Right renal cortex interstitium (tissue), 3 donors: ENCODE measurements around the gene CTBP2. TPM values are rescaled to one million over a fixed set of nuclear protein-coding genes. Genes with fewer than 3 reads are reported as not detected.

Experiments
- DNase-seq, 3 donors: peaks; one replicate each; pipeline ENCODE4 v3.0.0-alpha.2; 2013; ENCODE audit warnings: low read depth in 3 of 3, low spot score in 2 of 3
- polyA plus RNA-seq, 3 donors: library from polyadenylated mRNA; unstranded; fragments of 120-200 nt; gene quantifications; one replicate each; pipeline ENCODE4 v1.2.1, GENCODE V29; 2013; ENCODE audit not compliant: insufficient read length in 3 of 3

The CTBP2 gene
- polyA plus RNA-seq, 3 donors, result 83.7 to 92.7 (median 88.2) TPM

- DNase-seq, result no peak
Measured at GRCh38 chr10:125147971-125148439, 12.4 kb downstream of the CTBP2 start.

GRCh38 chr10:125146791-125147579 is 13.4 kb downstream of the CTBP2 start:
- no peak for DNase-seq

- DNase-seq, result no peak
Measured at GRCh38 chr10:125145636-125146035, 14.7 kb downstream of the CTBP2 start.

GRCh38 chr10:125144693-125145623 is 15.4 kb downstream of the CTBP2 start:
- no peak for DNase-seq

- DNase-seq, result no peak
Measured at GRCh38 chr10:125144206-125144605, 16.2 kb downstream of the CTBP2 start.

- DNase-seq, result no peak
Measured at GRCh38 chr10:125142946-125143345, 17.4 kb downstream of the CTBP2 start.

- no peak for DNase-seq
Measured at GRCh38 chr10:125141860-125142484, 18.4 kb downstream of the CTBP2 start.

- no peak for DNase-seq
Measured at GRCh38 chr10:125141150-125141859, 19.1 kb downstream of the CTBP2 start.

- no peak for DNase-seq
Measured at GRCh38 chr10:125140151-125140550, 20.2 kb downstream of the CTBP2 start.

- DNase-seq, result no peak
Measured at GRCh38 chr10:125137601-125138438, 22.5 kb downstream of the CTBP2 start.

- no peak for DNase-seq
Measured at GRCh38 chr10:125136087-125136486, 24.3 kb downstream of the CTBP2 start.

- DNase-seq, result no peak
Measured at GRCh38 chr10:125135771-125136035, 24.7 kb downstream of the CTBP2 start.

GRCh38 chr10:125134916-125135770 is 25.2 kb downstream of the CTBP2 start:
- DNase-seq, result no peak

- DNase-seq, result no peak
Measured at GRCh38 chr10:125134483-125134848, 25.9 kb downstream of the CTBP2 start.

GRCh38 chr10:125133696-125134482 is 26.5 kb downstream of the CTBP2 start:
- no peak for DNase-seq

- no peak for DNase-seq
Measured at GRCh38 chr10:125132344-125132743, 28.0 kb downstream of the CTBP2 start.

GRCh38 chr10:125130916-125131315 is 29.4 kb downstream of the CTBP2 start:
- no peak for DNase-seq

- no peak for DNase-seq
Measured at GRCh38 chr10:125130260-125130659, 30.1 kb downstream of the CTBP2 start.
